GM19240 (cell line): Measurements from ENCODE around the gene SPCS3.
A peak's percentile ranks its signal among the peaks of the same experiment; 100 is the strongest.
"Not testable (repeated sequence)": the region's sequence is repeated elsewhere in the genome, so short reads cannot be mapped to it uniquely, and the experiment has no call there.

Experiments used
- DNase-seq: peaks from one replicate; pipeline ENCODE4 v3.0.0; 2011; ENCODE audit warnings: low spot score; ENCODE audit not compliant: insufficient read length

SPCS3 gene

DNA sequence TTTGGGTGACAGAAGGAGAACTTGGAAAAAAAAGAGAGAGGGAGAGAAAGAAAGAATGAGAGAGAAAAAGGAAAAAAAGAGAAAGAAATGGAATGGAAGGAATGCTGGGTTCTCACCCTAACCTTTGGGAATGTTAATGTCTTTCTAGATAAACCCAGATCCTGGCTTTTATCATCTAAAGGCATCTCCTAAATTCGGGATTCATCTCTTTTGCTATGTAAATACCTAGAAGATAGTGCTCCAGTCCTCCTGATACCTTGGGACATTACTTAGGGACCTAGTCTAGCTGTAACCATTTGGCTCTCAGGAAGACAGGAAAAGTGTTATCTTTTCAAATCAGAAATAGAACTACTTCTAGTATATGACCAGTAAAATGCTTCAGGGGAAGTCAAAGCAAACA lies 15.8 kb upstream of the SPCS3 start:
- DNase-seq: no peak

DNA sequence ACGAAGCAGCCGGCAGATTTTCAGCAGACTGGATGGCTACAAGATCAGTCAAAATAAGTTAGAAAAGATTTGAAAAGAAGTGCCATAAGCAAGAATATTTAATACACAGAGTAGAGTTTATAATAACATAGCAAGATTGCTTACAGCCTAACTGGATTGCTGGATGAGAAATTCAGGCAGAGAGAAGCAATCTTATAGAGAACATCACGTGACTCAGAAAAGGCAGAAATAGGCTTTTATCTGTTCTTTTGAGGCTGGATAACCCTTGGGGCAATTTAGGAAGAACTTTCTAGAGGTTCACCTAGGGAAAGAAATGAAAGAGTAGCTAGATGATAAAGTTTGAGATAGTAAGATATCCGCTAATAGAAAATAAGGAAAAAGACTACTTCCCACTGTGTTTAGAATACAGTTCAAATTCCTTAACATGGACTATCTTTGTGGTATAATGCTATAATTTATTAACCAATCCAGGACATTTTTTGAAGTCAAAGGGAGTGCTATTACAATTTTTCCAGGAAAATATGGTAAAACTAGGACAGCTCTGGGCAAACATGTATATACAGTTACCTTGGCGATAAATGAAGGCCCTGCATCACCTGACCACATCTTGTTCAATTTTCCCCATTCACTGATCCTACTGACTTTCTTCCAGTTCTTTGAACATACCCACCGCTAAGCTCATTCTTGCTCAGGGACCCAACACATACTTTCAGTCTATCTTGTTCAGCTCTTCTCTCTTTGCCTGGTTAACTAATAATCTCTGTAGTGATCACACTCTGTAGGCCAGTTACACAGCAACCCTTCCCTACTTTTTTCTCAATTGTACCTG lies 12.7 kb upstream of the SPCS3 start:
- no peak for DNase-seq

DNA sequence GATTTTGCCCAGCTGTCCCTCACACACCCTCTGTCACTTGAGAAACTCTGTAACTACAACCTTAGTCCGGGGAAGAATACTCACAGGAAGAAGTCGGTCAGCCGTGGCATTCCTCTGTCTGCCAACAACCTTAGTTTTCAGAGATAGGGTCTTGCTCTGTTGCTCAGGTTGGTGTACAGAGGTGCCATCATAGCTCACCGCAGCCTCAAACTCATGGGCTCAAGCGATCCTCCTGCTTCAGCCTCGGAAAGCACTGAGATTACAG lies 12.2 kb upstream of the SPCS3 start:
- DNase-seq: no peak

DNA sequence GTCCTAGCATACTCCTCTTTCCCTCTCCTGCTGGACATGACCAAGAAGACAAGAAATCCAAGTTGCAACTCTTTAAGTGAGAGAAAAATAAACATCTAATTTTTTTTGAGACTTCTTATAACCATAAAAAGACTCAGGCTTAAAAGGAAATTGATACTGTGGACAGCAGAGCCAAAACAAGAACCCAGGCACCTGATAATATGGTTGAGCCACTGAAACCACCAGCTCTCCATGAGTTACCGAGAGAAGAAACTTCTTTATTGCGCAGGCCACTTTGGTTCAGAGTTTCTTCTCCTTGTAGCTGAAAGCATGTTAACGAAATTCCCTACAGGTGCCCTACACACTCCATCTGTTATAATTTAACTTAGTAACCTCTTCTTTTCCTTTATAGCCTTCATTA lies 11.3 kb upstream of the SPCS3 start:
- DNase-seq: no peak

DNA sequence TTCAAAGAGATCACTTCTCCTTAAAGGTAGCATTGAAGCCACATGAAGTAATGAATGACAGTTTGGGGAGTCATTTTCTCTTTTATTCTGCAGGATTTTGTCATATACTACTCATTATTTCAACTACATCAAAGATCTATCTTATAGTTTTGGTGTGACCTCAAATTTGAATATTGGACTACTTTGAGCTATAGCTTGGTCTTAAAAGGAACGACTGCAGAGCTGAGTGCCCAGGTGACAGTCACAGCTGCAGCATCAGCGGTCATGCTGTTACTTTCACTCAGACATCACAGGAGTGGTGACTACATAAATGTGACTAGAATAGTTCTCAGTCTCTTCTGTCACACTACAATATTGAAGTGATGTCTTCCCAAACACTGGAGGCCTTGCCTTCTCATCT lies 10.7 kb upstream of the SPCS3 start:
- DNase-seq: peak; percentile 19

DNA sequence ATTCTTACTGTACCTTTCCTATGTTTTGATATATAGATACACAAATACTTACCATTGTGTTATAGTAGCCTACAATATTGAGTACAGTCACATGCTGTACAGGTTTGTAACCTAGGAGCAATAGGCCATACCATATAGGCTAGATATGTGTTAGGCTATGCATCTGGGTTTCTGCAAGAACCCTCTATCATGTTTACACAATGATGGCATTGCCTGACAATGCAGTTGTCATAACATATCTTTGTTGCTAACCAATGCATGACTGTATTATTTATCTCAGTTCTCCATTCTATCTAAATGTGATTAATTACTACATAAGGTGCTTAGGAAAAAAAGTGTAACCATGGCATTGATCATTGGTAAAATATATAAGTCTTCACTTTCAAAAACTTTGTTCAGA lies 10.0 kb upstream of the SPCS3 start:
- no peak for DNase-seq

DNA sequence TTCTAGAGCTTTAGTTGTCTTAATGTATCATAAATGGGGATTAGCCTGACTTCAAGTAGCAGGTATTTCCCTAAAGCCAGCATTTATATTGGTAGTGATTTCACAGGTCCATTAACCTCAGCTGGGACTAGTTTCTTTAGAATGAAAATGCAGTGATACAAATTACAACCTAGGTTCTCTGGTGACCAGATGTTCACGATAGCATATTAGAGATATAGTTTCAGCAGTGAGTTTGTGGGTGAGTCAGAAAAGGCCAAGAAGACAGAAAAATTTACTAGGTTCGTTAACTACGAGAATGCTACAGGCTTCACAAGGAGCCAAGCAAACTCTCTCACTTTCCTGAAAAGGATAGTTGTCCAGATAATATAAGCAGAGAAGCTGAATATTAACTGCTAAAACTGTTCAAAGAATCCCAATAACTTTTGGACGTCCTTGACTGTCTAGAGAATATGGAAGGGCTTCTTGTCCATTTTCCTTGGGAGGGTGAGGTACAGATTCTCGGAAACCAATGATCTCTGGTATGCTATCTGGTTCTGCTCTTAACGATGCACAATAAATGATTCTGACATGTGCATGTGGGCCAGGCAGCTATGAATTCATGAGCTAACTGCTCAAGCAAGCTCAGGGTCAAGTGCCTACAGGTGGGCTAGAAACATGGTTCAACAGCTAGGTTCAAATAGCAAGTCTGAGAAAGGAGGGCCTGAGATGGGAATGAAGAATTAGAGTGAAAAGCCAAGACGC lies 6.0 kb upstream of the SPCS3 start:
- DNase-seq: no peak

DNA sequence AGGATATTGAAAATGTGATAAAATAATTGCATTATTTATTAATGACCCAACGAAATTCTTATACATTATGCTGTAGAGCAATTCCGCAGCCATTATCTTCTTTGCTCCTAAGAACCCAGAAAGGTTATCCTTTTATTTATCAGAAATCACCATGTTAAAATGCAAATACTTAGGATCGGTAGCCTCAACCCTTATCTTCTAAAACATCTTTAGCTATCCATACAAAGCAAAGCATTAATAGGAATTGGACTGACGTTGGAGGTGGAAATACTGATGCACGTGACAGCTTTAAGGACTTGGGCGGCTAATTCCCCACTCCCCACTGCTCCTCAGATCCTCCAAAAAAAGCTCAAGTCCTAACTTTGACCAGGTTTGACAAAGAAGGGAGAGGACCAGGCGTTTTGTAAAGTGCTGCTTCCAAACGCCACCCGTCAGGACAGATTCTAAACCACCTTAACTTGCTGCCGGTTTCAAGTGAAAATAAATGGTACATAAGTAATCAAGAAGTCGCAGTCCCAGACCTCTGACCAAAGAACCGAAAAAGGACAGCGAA lies 539 bp upstream of the SPCS3 start:
- no peak for DNase-seq

DNA sequence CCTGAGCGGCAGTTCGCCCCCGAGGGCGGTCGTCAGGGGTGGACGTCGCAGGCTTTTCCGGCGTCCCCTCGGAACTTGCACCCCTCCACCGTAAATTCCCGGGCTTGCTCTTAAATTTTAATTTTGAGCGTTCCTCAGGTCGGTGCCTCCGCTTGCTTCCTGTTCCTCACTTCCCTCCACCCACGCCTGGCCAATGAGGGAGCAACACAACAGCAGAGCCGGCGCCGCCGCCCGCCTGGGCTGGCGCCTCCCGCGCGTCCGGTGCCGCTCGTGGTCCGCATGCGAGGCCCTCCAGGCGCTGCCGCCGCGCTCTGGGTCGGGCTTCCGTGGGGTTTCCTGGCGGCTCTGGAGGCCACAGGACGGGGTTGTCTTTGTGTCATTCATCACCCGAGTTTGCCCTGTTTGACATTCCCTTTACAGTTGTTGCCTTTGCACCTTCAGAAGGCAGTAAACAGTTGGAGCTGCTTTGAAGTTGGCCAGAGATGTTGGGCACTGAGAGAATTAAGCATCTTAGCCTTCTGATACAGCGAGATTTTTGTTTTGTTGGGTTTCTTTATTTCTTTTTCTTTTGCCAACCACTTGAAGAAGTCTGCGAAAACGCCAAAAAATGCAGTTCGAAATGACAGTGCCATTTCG lies 692 bp downstream of the SPCS3 start:
- peak; percentile 53 for DNase-seq

DNA sequence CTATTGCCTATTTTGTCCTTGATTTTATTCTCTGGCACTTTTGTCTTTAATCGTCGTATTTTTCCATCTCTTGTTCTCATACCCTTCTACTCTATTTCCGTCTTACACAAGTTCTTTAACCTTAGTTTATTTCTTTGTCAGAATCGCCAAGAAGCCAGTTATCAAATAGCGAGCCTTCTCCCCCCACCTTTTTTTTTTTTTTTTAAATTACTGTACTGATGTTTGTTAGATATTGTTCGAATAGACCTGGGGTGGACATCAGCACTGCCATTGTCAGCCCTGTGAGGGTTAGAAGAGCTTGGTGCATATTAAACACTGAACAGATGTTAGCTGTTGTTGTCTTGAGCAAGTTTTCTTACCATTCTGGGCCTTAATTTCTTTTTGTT lies 1.2 kb downstream of the SPCS3 start:
- no peak for DNase-seq

DNA sequence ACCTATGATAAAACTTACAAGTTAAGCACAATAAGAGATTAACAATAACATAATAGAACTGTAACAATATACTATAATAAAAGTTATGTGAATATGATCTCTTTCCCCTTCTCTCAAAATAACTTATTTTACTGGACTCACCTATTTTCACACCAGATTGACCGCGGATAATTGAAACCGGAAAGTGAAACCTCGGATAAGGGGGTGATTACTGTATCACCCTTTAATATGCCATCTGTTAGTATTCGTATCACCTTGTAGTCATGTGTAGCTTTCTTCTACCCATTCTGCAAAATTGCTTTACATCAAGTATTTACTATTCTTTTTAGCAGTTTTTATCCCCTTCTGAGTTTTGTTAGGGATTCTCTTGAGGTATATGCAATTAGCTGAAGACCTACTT lies 1.8 kb downstream of the SPCS3 start:
- no peak for DNase-seq

DNA sequence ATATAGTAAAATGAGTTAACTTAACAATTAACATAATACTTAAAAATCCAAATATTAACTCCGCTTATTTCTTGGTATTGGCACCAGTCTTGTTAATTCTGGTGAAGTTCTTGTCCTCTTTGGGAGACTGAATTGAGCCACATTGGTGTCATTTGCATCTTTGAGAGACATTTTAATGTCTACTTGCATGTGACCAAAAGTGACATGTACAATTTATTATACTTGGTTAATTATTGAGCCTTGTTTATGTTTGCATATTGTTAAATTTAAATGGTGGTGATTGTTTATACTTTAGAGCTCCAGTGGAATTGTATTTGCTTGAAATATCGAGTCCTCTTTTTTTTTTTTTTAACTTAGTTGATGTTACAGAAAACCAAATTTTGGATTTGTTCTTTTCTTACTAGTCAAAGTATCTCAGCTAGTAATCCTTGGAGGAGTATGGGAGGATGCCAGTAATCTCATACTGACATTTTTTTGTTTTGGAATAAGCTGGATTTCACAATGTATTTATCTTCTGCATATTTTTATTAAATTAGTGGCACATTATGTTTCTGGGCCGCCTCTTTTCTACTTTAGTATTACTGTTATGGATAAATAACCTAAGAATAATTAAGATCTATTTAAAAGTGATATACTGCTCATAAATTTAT lies 3.9 kb downstream of the SPCS3 start:
- no peak for DNase-seq

DNA sequence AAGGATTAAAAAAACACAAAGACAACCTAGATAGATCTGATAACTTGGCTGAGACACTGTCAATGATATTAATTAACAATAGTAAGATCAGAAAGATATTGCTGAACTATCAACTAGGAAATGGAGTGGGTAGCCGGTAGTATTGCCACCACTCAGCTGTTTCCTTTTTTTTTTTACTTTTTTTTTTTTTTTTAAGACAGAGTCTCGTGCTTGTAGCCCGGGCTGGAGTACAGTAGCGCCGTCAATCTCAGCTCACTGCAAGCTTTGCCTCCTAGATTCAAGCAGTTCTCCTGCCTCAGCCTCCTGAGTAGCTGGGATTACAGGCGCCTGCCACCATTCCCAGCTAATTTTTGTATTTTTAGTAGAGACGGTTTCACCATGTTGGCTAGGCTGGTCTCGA lies 5.1 kb downstream of the SPCS3 start:
- DNase-seq: not testable (repeated sequence)

DNA sequence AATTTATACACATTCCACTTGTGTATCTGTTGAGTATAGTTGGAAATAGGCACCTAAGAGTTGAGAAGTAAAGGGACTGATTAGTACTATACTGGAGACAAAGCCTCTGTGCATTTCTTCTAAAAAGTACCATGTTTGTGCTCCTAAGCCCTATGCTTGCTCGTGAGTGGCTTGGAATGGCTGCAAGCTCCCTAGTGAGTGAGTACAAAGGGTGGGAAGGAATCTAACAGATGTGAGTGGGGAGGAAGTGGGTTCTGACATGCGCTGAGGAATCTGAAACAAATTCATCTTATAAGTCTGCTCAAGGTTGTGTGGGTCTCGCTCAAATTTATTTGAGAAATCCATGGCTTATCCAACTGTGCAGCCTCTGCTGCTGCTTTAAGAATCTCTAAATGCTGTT lies 13.3 kb downstream of the SPCS3 start:
- DNase-seq: no peak

DNA sequence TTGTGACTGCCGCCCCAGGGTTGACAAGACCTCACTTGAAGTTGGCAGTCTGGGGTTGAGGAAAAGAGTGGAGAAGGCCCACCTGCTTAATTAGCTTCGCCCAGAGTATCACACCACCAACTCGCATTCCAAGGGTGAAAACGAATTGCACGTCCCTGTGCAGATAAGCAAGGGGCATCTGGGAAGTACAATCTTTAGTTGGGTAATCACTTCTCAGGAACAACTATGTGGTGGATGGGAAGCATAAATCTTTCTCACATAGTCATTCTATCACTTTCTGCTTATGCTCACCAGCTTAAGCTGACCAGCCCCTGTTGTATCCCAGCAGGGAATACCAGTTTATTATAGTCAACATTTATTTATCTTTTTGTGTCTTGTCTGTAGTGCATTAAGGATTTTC lies 14.3 kb downstream of the SPCS3 start:
- no peak for DNase-seq

DNA sequence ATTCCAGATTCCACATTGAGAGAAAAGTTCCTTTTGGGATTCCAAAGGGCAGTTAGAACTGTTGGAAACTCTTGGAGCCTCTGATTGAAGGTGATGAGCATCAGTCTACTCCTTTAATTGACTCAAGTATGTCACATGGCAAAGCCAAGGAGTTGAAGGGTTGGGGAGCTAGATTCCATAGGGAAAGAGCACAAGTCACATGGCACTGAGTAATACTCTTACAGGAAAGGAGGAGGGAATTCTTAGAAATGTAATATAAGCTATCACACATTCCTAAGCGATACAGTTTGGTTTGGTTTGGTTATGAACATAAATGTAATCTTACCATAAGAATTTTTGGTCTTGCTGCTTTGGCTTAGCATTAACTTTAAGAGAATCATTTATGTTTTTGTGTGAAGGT lies 15.7 kb downstream of the SPCS3 start:
- DNase-seq: no peak

DNA sequence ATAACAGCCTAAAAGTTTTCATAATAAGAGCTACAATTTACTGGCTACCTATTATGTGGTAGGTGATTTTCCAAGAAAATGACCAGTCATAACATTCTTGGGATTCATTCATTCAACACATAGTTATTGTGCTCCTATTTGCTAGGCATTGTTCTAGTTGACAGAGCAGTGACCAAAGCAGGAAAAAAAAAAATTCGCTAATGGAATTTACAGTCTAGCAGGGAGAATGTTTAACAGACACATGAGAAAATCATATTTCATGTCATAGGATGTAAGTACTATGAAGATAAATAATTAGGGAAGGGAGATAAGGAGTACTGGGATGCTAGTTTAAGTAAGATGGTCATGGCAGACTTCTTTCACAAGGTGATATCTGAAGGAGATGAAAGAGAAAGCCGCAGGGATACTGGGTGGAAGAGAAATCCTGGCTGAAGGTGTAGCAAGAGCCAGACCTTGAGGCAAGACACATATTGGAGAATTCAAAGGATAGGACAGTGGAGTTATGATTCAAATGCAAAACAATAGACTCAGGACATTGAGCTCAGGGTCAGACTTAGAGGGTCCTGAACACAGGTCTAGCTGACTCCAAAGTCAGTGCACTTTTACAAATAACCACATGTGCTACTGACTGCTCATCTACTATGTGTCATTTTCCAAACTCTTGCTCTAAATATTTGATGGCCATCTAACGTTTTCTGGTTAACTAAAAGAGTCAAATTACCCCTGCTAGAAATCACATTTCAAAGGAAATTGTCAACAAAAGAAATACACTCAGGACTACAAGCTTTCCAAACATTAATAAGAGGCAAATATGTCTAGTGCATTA lies 20.4 kb downstream of the SPCS3 start:
- no peak for DNase-seq

DNA sequence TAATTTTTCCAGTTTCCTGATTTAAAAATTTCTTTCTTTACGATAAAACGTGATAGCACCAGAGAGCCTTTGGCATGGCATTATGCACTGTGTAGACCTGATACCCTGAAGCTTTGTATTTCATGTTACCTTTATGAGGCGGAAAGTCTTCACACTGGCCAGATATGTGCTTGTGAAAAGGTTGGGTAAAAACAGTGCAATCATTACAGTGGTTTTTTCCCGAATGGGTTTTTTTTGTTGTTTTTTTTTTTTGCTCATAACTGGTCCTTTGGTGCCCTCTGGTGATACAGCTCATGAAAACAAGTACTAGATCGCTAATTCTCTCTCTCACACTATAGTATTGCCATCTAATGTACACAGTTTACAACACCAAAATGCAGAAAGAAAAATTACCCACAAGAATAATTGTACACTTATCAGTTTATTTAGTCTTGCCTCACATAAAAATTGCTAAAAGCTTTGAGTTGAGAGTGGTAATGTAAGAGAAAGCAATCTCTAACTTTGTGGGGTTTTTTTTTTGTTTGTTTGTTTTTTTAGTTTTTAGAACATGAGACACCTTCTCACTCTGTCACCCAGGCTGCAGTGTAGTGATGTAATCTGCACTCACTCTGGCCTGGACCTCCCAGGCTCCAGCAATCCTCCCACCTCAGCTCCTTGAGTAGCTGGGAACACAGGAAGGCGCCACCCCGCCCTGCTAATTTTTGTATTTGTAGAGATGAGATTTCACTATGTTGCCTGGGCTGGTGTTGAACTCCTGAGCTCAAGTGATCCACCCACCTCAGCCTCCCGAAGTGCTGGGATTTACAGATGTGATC lies 21.3 kb downstream of the SPCS3 start:
- DNase-seq: no peak

DNA sequence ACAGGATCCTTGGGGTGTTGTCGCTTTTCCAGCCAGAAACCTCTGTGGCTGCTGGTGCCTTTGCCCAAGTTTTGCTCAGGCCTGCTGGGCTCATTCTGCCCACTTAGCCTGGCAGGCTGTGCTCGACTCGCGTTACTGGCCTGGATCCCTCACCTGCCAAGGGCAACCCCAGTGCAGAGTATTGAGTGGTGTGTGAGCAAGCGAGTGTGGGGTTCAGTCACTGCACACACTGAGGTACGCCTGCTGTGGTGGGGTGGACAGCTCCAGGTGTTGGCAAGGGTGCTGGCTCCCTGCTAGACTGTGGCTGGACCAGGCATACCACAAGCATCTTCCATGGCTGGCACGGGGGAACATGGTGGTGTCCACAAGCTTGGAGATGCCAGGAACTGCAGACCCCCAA lies 22.6 kb downstream of the SPCS3 start:
- no peak for DNase-seq

DNA sequence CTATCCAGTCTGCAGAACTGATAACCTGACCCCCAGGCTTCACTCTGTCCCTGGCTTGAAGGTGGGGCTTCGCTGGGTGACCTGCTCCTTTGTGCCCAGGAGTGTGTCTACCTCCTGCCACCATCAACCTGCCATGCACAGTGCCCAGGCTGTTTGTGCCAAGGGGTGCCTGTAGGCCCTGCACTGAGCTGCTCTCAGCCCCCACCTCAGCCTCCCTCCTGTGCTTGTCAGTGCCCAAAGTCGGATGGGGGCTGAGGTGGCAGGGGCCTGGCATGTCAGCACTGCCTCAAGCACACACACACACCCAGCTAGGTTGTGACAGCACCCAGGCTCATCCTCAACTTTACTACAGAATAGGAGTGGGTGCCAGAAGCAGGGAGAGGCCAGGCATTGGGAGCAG lies 23.5 kb downstream of the SPCS3 start:
- DNase-seq: no peak
